Lung (tissue), 12 donors: ENCODE data around the gene CPT1C. TPM values are rescaled to one million over a fixed set of nuclear protein-coding genes. Genes with fewer than 3 reads are reported as not detected.

Experiments
- ATAC-seq: fragments of 200-7000 bp; cut with Tn5 transposase; one replicate; pipeline ENCODE4 v1.9.1; 2020; ENCODE audit warnings: moderate number of reproducible peaks; ENCODE audit not compliant: insufficient read depth, low FRiP score
- DNase-seq, 3 donors: peaks; one replicate each; pipeline ENCODE4 v3.0.0-alpha.2; 2013 to 2017
- H3K27ac ChIP-seq, 2 donors: one replicate each; pipeline ENCODE4 v1.5.1; 2013; ENCODE audit warnings: mild to moderate bottlenecking in 2 of 2, moderate library complexity in 2 of 2, control low read depth in 1 of 2, inconsistent platforms in 1 of 2, low read depth in 1 of 2, low read length in 1 of 2
- H3K27me3 ChIP-seq, 3 donors: one replicate each; pipeline ENCODE4 v1.5.1; 2013; ENCODE audit warnings: low read length in 2 of 3; ENCODE audit not compliant: control insufficient read depth in 3 of 3, insufficient read depth in 3 of 3
- H3K36me3 ChIP-seq, 4 donors: one replicate each; pipeline ENCODE4 v1.5.1; 2013; ENCODE audit warnings: low read length in 4 of 4, mild to moderate bottlenecking in 1 of 4, moderate library complexity in 1 of 4; ENCODE audit not compliant: control insufficient read depth in 4 of 4, insufficient read depth in 4 of 4
- H3K4me1 ChIP-seq, 5 donors: one replicate each; pipeline ENCODE4 v1.5.1; 2013; ENCODE audit warnings: low read length in 5 of 5, mild to moderate bottlenecking in 2 of 5, moderate library complexity in 1 of 5; ENCODE audit not compliant: control insufficient read depth in 5 of 5, insufficient read depth in 5 of 5
- H3K4me3 ChIP-seq: one replicate; pipeline ENCODE4 v1.5.1; 2013; ENCODE audit warnings: mild to moderate bottlenecking, control low read depth, moderate library complexity
- H3K9ac ChIP-seq, 2 donors: one replicate each; pipeline ENCODE4 v1.5.1; 2013; ENCODE audit warnings: low read length in 2 of 2, control low read depth in 1 of 2; ENCODE audit not compliant: insufficient read depth in 1 of 2
- H3K9me3 ChIP-seq, 4 donors: one replicate each; pipeline ENCODE4 v1.5.1; 2013; ENCODE audit warnings: low read length in 3 of 4, mild to moderate bottlenecking in 1 of 4, moderate library complexity in 1 of 4; ENCODE audit not compliant: control insufficient read depth in 4 of 4, insufficient read depth in 3 of 4
- WGBS, 2 donors: extraction: QIAGEN DNeasy Blood & Tissue Kit; methylation state at CpG; one replicate each; pipeline ENCODE4 v1.1.7; 2013; 5-methylcytosine and 5-hydroxymethylcytosine counted together
- polyA plus RNA-seq, 2 donors: library from polyadenylated mRNA; stranded (reverse); fragments of 200-250 nt; gene quantifications; one replicate each; pipeline ENCODE4 v1.2.1, GENCODE V29; 2013
- total RNA-seq, 2 donors: library from RNA; depleted of rRNA in 1 of 2; stranded (reverse); fragments of >200 nt in 1 of 2; gene quantifications; one replicate each; pipeline ENCODE4 v1.2.1, GENCODE V29; 2014 to 2021
- TF ChIP-seq, protein P1 (sequence below): IDR thresholded peaks from 2 replicates; pipeline ENCODE4 v1.5.1; 2012; ENCODE audit warnings: mild to moderate bottlenecking; ENCODE audit errors: control extremely low read depth, extremely low read depth
- donor health status: control.
- donor health status: control.
- donor health status: Bipolar disorder and iron deficiency.
- donor health status: healthy.
- donor health status: DM: yes; HTN: yes; CAD: no.

The CPT1C gene
- total and polyA plus RNA-seq, 4 donors = 2.7 to 5.9 (median 3.5) TPM

DNA sequence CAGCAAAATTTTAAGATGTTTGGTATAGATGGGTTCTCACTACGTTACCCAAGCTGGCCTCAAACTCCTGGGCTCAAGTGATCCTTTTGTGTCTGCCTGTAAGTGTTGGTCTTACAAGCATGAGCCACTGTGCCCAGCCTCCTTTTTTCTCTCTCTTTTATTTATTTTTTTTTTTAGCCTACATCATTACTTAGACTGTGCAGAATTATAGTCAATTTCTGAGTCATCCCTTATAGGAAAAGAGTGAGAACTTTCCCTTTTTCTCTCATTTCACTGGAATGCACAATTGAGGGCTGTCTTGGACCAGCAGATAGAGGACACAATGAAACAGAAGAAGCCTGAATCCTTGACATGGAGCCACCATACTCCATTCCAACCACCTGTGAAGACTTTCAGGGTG, 58.9 kb downstream of the CPT1C start:
- 60 to 87% methylated on average over 1 of the region's 1 CpG for WGBS, 2 donors

DNA sequence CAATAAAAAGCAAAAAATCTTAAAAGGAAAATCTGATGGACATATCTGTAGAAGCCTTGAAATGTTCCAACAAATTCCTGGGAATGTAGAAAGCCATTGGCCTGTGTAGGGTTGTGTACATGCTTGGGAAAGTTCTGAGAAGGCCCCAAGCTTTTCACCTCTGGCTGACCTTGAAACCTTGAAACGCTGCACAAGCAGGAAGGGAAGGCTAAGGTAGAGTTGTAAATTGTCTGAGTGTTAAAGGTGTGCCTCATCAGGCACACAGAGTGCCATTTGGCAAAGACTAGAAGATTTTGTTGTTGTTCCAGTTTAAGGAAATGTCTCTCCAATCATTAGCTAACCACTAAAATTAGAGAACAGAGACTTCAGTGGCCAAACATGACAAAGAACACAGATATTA, 61.8 kb downstream of the CPT1C start:
- Histone ChIP-seq H3K36me3 (no peaks in the 10 kb centered on the region), H3K4me1 (no peaks in the 10 kb centered on the region), H3K27me3 (no peaks in the 10 kb centered on the region), H3K27ac (no peak overlapping the region), H3K4me3 (no peak overlapping the region), H3K9me3 (peaks cover 0 to 3% (median 0%) of the 10 kb centered on the region in 4 donors), H3K9ac (no peak overlapping the region)
- TF ChIP-seq, protein P1, sequence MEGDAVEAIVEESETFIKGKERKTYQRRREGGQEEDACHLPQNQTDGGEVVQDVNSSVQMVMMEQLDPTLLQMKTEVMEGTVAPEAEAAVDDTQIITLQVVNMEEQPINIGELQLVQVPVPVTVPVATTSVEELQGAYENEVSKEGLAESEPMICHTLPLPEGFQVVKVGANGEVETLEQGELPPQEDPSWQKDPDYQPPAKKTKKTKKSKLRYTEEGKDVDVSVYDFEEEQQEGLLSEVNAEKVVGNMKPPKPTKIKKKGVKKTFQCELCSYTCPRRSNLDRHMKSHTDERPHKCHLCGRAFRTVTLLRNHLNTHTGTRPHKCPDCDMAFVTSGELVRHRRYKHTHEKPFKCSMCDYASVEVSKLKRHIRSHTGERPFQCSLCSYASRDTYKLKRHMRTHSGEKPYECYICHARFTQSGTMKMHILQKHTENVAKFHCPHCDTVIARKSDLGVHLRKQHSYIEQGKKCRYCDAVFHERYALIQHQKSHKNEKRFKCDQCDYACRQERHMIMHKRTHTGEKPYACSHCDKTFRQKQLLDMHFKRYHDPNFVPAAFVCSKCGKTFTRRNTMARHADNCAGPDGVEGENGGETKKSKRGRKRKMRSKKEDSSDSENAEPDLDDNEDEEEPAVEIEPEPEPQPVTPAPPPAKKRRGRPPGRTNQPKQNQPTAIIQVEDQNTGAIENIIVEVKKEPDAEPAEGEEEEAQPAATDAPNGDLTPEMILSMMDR = no peak
- DNase-seq (no peak), ATAC-seq (no peak)
- 73 to 74% methylated on average over 1 of the region's 1 CpG for WGBS, 2 donors

More for the DNA sequence above, 58.9 kb downstream of the CPT1C start:
- TF ChIP-seq, protein P1 = no peak
- Histone ChIP-seq H3K4me1 (peaks cover 0 to 3% (median 0%) of the 10 kb centered on the region in 5 donors), H3K27me3 (no peaks in the 10 kb centered on the region), H3K36me3 (no peaks in the 10 kb centered on the region), H3K9me3 (no peaks in the 10 kb centered on the region), H3K27ac (no peak overlapping the region), H3K9ac (no peak overlapping the region), H3K4me3 (no peak overlapping the region)
- no peak for DNase-seq
- ATAC-seq = no peak

DNA sequence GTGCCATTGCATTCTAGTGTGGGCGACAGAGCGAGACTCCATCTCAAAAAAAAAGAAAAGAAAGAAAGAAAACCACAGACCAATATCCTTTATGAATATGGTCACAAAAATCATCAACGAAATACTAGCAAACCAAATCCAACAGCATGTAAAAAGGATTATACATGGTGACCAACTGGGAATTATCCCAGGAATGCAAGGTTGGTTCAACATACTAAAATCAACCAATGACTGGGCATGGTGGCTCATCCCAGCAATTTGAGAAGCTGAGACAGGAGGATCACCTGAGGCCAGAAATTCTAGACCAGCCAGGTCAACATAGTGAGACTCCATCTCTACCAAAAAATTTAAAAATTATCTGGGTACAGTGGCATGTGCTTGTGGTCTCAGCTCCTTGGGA, 65.0 kb downstream of the CPT1C start:
- Histone ChIP-seq H3K27ac (no peak overlapping the region), H3K27me3 (no peaks in the 10 kb centered on the region), H3K4me3 (no peak overlapping the region), H3K9ac (no peak overlapping the region), H3K36me3 (no peaks in the 10 kb centered on the region), H3K9me3 (peaks cover 0 to 3% (median 0%) of the 10 kb centered on the region in 4 donors), H3K4me1 (no peaks in the 10 kb centered on the region)
- DNase-seq = no peak
- no peak for ATAC-seq
- TF ChIP-seq, protein P1 = no peak
- 91 to 99% methylated on average over 3 of the region's 3 CpGs for WGBS, 2 donors

DNA sequence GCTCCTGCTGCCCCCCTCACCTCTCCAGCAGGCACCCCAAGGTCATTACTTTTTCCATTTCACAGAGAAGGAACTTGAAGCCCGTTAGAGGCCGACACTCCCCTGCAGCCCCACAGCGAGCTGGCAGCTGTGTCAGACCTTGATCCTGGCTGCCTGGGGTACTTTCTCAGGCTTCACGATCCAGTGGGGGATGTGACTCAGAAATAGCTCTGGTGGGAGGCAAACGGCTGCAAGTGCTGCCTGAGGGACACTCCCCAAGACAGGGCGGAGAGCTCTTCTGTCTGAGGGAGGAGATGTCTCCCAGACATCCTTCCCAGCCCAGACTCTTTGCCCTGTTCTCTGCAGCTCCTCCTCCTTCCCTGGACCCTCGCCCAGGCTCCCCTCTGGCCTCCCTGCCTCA, 67.4 kb downstream of the CPT1C start:
- H3K27me3 ChIP-seq = no peaks in the 10 kb centered on the region

More for the DNA sequence above, 67.4 kb downstream of the CPT1C start:
- ATAC-seq (no peak), DNase-seq (no peak)
- H3K36me3 ChIP-seq = no peaks in the 10 kb centered on the region
- TF ChIP-seq, protein P1 = no peak
- no peak overlapping the region for H3K27ac ChIP-seq
- H3K4me1 ChIP-seq = peaks cover 0 to 7% (median 0%) of the 10 kb centered on the region in 5 donors
- WGBS, 2 donors = 43 to 55% methylated on average over 7 of the region's 7 CpGs
- H3K9me3 ChIP-seq = peaks cover 0 to 3% (median 0%) of the 10 kb centered on the region in 4 donors
- no peak overlapping the region for H3K9ac ChIP-seq
- no peak overlapping the region for H3K4me3 ChIP-seq
